HepG2 (cell line): ENCODE data around the gene MTCL1.

ENCODE experiments used
- ATF7-NPFF ChIP-seq: sonication (generic); formaldehyde crosslinking; IDR thresholded peaks from 2 replicates; pipeline ENCODE4 v1.8.1; 2023; ENCODE audit warnings: mild to moderate bottlenecking, low read depth, missing genetic modification reagents, moderate library complexity
- CTCF ChIP-seq: sonication (generic); formaldehyde crosslinking; IDR thresholded peaks from 2 replicates; pipeline ENCODE4 v1.5.0; 2020; ENCODE audit warnings: mild to moderate bottlenecking, missing genetic modification reagents, moderate library complexity
- GABPB1 ChIP-seq: IDR thresholded peaks from 2 replicates; pipeline ENCODE4 v1.6.1; 2016; ENCODE audit warnings: mild to moderate bottlenecking, missing genetic modification reagents, moderate library complexity, missing compliant biosample characterization
- KDM5B ChIP-seq: sonication (generic); formaldehyde crosslinking; IDR thresholded peaks from 2 replicates; pipeline ENCODE4 v1.4.0; 2020; ENCODE audit warnings: missing genetic modification reagents, mild to moderate bottlenecking, borderline replicate concordance
- NR2C2 ChIP-seq: sonication (generic); formaldehyde crosslinking; IDR thresholded peaks from 2 replicates; pipeline ENCODE4 v1.4.0; 2020; ENCODE audit warnings: missing genetic modification reagents, mild to moderate bottlenecking, moderate library complexity, borderline replicate concordance
- SETDB1 ChIP-seq: sonication (generic); formaldehyde crosslinking; IDR thresholded peaks from 2 replicates; pipeline ENCODE4 v1.5.1; 2020; ENCODE audit warnings: missing genetic modification reagents, mild to moderate bottlenecking, borderline replicate concordance
- SMC3 ChIP-seq: IDR thresholded peaks from 2 replicates; pipeline ENCODE4 v1.6.1; 2011; ENCODE audit warnings: low read length, improper control_type of control experiment
- TGIF2 ChIP-seq: IDR thresholded peaks from 2 replicates; pipeline ENCODE4 v1.6.1; 2016; ENCODE audit warnings: control low read depth, missing compliant biosample characterization
- ZFP1 ChIP-seq: IDR thresholded peaks from 2 replicates; pipeline ENCODE4 v1.6.1; 2016

DNA sequence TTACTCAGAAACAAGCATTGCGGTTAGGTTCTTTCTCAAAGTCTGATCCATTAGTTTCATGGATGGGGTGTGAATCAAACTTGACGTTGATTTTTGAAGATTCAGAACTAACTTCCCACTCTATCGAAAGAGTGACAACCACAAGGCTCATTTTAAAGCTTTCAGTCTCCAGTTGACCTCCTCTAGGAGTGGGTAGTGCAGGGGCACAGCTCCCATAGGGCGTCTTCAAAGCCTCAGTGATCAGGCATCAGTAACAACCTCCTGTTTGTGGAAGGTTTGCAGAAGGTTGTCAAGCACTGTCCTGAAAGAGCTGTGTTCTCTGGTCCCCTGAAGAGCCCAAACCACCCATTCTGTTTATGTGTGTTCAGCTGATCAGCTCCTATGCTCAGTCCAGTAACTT, 10.2 kb downstream of the MTCL1 start:
- no peak for TF ChIP-seq SMC3
- no peak for TF ChIP-seq KDM5B (CRISPR knock-in tag)
- no peak for TF ChIP-seq ZFP1 (CRISPR knock-in tag)
- TF ChIP-seq SETDB1: no peak
- no peak for TF ChIP-seq CTCF (CRISPR knock-in tag)
- no peak for TF ChIP-seq TGIF2 (CRISPR knock-in tag)
- no peak for TF ChIP-seq ATF7-NPFF (CRISPR knock-in tag)
- TF ChIP-seq GABPB1: no peak
- TF ChIP-seq NR2C2 (CRISPR knock-in tag): no peak
